ENCODE data around the gene IFIT5.
"Not testable (repeated sequence)": the region's sequence is repeated elsewhere in the genome, so short reads cannot be mapped to it uniquely, and the experiment has no call there.

The IFIT5 gene
- total RNA-seq = 48.7 to 69.3 reads per million in 2 donors

GRCh38 chr10:89414146-89414878, at the start of gene IFIT5:
IFIT5 (plus strand) TSS chr10:89414568; CDS start chr10:89414799, 231 bp downstream.
- DNase-seq = peak; percentile 51

DNA sequence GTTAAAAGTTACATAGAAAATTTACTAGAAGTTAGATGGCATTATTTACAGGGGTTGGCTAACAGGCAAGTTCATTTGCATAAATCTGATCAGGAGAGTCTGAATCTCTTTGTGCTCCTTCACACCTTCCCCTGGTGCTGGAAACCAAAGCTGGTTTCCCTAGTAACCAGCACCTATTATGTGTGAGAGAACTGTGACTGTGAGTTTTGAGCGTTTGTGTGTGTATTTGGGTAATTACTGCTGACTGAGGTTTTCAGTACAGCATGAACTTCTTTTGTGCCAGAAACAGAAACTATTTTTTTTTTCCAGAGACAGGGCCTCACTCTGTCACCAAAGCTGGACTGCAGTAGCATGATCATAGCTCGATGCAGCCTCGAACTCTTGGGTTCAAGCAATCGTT, 46.8 kb upstream of the IFIT5 start:
- DNase-seq = no peak

DNA sequence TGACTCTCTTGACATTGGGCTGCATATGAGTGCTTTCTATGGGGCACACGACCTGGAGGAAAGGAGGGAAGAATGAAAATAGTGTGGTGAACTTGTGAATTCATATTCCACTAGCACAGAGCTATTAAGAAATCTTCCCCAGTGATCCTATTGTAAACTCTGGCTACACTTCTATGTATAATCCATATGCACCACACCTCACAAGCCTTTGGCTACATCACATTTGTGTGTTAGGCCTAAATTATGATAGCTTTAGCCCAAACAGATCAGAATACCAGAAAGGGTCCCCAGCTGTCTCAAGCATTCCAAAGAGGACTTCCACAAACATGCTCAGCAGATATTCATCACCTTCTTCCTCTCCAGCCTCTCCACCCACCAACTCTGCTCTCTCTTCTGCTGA, 46.2 kb upstream of the IFIT5 start:
- no peak for DNase-seq

DNA sequence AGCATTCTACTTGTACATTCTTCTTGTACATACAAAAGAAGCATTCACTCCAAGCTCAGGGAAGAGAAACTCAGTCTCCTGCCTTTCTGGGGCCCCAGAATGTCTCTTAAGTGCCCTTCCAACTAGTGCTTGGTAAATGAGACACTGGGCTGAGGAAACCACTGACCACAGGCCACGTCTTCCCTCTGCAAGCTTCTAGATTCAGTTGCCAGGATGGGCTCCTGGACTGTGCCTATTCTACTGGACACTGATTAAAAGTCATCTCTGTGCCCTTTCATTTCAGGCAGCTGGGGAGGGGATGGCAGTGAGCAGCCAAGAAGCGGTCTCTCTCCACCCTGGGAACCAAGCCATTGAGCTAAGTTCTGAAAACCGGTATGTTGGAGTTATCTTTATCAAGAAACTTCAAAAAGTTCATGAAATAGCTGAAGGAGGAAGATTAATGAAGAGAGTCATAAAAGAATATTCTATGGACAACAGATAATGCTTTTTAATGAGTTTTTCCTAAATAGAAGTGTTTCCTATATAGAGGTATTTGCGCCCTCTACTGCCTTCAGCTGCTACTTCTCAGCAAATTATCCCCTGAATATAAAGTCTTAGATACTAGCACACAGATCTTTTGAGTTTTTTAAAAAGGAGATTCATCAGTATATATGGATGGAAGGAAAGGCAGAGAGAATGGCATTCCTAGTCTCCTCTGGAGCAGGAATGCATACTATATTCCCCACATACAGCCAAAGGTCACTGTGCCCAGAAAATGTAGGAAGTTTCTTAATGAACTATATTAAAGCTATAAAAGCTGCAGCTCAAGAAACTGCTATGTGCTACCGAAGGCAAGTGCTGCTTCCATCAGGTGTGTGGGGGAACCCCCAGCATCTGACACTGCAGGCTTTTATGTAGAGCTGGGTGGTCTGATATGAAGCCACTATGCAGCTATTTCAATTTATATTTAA, 44.9 kb upstream of the IFIT5 start:
- no peak for DNase-seq

- DNase-seq = no peak
Measured at GRCh38 chr10:89371079-89371478, 43.3 kb upstream of the IFIT5 start.

DNA sequence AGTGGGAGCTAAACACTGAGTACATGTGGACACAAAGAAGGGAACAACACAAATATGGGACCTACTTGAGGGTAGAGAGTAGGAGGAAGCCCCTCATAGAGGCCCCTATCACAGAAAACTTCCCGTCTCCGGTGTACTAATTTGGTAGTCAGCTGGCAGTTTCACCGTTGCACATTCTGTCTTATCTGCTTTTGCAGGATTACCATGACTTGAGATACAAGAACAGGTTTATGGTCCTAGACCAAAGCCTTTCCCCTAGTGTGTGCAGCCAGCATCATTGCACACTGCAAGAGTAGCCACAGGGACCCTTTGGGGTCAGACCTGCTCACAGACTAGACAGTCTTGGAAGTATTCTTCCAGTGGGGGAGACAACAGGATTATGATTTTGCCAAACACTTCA, 42.4 kb upstream of the IFIT5 start:
- no peak for DNase-seq

DNA sequence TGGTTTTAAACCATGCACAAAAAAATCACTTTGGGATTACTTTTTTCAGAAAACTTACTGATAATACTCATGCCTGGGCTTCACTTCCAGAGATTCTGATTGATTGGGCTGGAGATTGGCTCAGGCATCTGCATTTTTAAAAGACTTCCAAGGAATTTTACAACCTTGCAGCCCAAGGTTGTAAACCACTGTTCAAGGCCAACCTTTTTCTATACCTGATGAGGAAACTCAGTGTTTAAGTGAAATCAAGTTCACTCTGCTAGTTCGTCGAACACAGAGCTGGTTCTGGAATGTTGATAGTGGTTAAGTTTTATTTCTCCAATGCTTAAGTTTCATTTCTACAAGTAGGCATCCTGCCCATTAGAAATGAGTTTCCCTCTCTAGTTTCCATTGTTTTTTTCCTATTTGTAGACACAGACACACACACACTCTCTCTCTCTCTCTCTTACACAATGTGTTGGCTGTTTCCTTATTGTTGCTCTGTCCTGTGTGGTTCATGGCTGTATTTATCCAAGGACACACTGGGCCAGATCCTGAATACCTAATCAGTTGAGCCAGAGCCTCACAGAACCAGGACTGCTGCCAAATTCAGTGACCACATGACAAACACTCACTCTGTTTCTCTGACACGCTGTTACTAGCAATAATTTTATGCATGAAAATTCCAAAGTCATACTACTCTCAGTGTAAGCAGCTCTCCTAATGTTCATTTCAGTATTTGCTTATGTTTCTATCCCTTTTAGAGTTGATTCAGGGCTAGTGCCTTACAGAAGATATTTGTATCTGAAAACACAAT, 40.3 kb upstream of the IFIT5 start:
- no peak for DNase-seq

GRCh38 chr10:89374713-89375141, 39.6 kb upstream of the IFIT5 start:
- no peak for DNase-seq

DNA sequence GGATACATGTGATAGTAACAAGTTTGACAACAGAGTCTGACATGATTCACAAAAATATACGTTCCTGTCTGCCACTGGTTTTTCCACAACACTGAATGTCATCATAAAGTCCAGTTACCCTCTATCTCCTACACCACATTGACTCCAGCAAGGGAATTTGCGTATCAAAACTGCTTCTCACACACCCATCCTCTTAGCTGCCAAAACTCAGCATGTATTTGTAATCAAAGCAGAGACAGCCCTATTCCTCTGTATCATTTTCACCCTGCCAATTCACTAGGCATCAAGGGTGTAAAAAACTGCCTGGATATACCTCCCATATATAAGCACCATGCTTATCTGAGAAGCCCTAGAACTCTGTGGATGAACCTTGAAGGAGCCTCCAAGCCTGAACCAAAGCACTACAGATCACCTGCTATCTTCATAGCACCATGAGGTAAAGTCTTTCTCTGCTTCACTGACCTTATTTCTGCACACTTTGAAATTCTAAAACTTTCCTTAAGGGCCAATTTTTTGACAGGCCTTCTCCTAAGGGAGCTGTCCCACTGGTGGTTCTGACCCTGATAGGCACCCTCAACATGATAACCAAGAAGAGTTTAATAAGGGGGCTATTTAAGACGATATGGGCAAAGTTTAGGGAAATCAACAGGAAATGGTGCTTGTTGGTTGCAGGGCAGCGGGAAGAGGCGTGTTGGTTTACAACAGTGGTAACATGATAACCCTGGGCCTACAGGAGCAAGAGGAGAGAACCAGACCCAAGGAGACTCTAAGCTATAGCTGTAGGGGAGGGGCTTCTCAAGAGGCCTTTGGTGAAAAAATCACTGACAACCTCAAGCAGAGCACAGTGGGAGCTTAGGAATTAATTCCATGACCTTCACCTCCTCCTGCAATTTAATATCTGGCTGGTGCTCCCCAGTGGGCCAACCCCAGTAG, 36.4 kb upstream of the IFIT5 start, which contains the start of gene IFIT1B:
Gene IFIT1B (plus strand): TSS at position 352 of the 933 bp plus-strand sequence. CDS start 80 bp downstream, at position 432.
- DNase-seq = no peak

DNA sequence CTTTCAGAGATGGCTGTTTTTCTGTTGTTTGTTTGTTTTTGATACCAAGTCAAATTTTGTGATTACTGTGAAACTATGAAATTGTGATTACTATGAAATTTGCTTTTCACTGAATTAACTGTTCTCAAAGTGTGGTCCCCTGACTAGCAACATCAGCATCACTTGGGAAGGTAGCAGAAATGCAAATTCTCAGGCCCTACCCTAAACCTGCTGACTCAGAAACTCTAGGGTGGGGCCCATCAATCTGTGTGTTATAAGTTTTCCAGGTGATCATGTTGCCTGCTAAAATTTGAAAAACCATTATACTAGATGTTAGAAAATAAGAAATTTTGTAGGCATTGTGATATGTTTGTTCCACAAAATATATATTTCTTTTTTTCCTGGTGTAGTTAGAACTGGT, 35.3 kb upstream of the IFIT5 start:
- DNase-seq = no peak

DNA sequence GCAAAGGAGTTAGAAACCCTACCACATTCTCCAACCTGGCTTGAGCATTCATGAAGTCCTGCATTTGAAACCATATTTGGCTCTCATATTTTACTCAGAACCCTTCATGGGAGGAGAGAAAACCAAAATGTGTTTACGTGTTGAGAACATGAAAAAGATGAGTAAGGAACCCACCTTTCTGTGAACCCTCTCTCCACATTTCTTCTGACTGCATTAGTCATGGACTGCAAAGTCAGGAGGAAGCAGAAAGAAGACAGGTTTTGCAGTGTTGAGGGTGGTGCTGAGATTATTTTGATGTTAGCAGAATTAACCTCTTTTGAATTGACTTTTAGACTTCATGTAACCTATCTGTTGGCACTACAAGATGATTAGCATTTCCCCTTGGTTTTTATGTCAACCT, 31.6 kb upstream of the IFIT5 start:
- no peak for DNase-seq

GRCh38 chr10:89384474-89385340, 29.7 kb upstream of the IFIT5 start:
- no peak for DNase-seq

DNA sequence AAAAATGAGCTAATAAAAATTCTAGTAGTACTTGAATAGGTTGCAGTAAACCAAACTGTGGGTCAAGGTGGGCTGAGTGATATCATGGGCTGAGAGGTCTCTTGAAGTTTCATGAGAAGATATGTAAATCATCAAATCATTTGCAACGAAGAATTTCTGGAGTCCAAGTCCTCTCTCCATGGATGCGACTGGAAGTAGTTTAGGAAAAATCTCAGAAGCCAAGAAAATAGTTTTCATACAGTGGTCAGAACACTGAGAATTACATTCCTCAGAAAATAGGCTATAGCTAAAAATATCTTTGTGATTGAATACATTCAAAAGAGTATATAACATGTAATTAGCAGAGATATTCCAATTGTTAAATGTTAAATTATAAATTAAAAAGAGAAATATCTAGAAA, 25.6 kb upstream of the IFIT5 start:
- DNase-seq = no peak

GRCh38 chr10:89389254-89389653, 25.1 kb upstream of the IFIT5 start:
- no peak for DNase-seq

- DNase-seq = no peak
Measured at GRCh38 chr10:89390476-89391225, 23.7 kb upstream of the IFIT5 start.

DNA sequence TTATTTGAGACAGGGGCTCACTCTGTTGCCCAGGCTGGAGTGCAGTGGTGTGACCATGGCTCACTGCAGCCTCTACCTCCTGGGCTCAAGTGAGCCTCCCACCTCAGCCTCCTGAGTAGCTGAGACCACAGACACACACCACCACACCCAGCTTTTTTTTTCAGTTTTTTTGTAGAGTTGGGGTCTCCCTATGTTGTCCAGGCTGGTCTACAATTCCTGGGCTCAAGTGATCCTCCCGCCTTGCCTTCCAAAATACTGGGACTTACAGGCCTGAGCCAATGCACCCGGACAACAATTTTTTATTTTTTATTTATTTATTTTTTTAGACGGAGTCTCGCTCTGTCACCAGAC, 23.2 kb upstream of the IFIT5 start:
- not testable (repeated sequence) for DNase-seq

GRCh38 chr10:89391907-89392756, 22.2 kb upstream of the IFIT5 start, which contains the start of gene IFIT1:
IFIT1 (plus strand) TSS chr10:89392623; CDS start chr10:89392713, 90 bp downstream.
- DNase-seq = no peak

- DNase-seq = no peak
Measured at GRCh38 chr10:89392974-89393373, 21.4 kb upstream of the IFIT5 start.

GRCh38 chr10:89393898-89394297, 20.5 kb upstream of the IFIT5 start:
- no peak for DNase-seq
